ENCODE data around the gene SLC2A1. TPM values are rescaled to one million over a fixed set of nuclear protein-coding genes. Genes with fewer than 3 reads are reported as not detected.

SLC2A1 gene
- total and polyA plus RNA-seq, 4 donors = 9.5 to 143 (median 28.6) TPM

DNA sequence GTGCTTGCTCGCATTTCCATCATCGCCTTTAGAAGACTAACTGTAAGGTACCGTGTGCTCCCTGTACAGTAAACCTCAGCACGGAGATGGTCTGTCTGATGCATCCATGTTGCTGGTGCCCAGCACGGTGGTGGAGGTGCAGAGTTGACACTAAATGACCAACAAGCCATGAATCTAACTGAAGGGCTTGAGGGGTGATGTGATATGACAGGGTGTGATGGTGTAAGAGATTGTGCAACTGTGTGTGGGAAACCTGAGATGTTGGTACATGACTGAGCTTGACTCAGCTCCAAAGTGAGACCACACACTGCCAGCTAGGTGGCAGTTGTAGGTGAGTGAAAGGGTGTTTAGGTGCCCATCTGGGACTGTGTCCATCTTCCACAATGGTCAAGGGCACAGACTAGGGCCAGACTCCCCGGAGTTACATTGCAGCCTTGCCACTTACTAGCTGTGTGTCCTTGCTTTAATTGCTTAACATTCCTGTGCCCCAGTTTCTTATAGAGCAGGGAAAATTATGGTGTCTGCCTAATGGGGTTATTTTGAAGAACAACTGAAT, 21.4 kb downstream of the SLC2A1 start:
- H3K36me3 ChIP-seq (ENCODE audit: control insufficient read depth in 4 of 4, insufficient read depth in 4 of 4, low read length in 4 of 4) = peaks cover 0 to 4% (median 2%) of the 10 kb centered on the region in 4 donors
- H3K27me3 ChIP-seq (ENCODE audit: control insufficient read depth in 3 of 3, insufficient read depth in 3 of 3, low read length in 2 of 3) = no peaks in the 10 kb centered on the region
- DNase-seq = no peak
- H3K4me3 ChIP-seq = no peak overlapping the region
- H3K9ac ChIP-seq (ENCODE audit: insufficient read depth in 1 of 2, low read length in 2 of 2) = no peak overlapping the region
- no peaks in the 10 kb centered on the region for H3K9me3 ChIP-seq (ENCODE audit: control insufficient read depth in 4 of 4, insufficient read depth in 3 of 4, low read length in 3 of 4)
- TF ChIP-seq, protein P1, sequence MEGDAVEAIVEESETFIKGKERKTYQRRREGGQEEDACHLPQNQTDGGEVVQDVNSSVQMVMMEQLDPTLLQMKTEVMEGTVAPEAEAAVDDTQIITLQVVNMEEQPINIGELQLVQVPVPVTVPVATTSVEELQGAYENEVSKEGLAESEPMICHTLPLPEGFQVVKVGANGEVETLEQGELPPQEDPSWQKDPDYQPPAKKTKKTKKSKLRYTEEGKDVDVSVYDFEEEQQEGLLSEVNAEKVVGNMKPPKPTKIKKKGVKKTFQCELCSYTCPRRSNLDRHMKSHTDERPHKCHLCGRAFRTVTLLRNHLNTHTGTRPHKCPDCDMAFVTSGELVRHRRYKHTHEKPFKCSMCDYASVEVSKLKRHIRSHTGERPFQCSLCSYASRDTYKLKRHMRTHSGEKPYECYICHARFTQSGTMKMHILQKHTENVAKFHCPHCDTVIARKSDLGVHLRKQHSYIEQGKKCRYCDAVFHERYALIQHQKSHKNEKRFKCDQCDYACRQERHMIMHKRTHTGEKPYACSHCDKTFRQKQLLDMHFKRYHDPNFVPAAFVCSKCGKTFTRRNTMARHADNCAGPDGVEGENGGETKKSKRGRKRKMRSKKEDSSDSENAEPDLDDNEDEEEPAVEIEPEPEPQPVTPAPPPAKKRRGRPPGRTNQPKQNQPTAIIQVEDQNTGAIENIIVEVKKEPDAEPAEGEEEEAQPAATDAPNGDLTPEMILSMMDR (IDR thresholded peaks at IDR 0.05; ENCODE audit: control extremely low read depth, extremely low read depth) = no peak
- ATAC-seq (ENCODE audit: insufficient read depth, low FRiP score) = no peak
- H3K27ac ChIP-seq (ENCODE audit: low read depth in 1 of 2, low read length in 1 of 2) = peak overlapping the region in 1 of 2 donors; percentile 47
- H3K4me1 ChIP-seq (ENCODE audit: control insufficient read depth in 5 of 5, insufficient read depth in 5 of 5, low read length in 5 of 5) = peaks cover 0 to 55% (median 23%) of the 10 kb centered on the region in 5 donors
- 78 to 88% methylated on average over 6 of the region's 6 CpGs for WGBS, 2 donors

DNA sequence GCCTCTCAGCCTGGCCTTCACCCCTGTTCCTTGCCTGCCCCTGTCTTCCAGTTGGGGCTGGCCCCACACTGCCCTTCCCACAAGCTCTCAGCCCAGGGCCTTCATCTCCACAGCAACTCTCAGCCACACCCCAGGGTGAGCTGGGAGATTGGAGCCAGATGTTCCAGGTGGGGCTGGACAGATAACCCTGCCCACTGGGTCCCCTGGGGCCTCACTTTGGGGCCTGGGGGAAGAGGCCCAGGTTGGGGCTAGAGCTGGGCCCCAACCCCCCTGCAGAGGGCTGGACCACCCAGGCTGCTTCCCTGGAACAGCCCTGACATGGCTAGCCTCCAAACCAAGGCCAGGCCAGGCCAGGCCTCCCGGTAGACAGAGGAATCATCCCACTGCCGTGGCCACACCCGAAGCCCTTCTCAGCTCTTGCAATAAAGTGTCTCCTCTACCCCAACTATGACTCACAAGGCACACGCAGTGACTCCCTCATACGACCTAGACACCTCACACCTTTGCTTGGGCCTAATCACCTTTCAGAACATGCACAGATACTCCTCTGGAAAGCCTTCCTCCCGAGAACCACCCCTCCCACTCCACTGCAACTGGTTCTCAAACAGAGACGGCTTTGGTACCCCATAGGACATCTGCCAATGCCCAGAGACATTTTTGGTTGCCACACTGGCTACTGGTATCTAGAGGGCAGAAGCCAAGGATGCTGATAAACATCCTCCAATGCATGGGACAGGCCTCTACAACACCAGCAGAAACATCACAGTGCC, 22.2 kb downstream of the SLC2A1 start:
- peak overlapping the region in 1 of 2 donors; percentile 47 for H3K27ac ChIP-seq (ENCODE audit: low read depth in 1 of 2, low read length in 1 of 2)
- TF ChIP-seq, protein P1 (IDR thresholded peaks at IDR 0.05; ENCODE audit: control extremely low read depth, extremely low read depth) = no peak
- ATAC-seq (ENCODE audit: insufficient read depth, low FRiP score) (no peak), DNase-seq (peak; percentile 50 to 71 (median 68))
- no peaks in the 10 kb centered on the region for H3K9me3 ChIP-seq (ENCODE audit: control insufficient read depth in 4 of 4, insufficient read depth in 3 of 4, low read length in 3 of 4)
- no peak overlapping the region for H3K9ac ChIP-seq (ENCODE audit: insufficient read depth in 1 of 2, low read length in 2 of 2)
- H3K4me1 ChIP-seq (ENCODE audit: control insufficient read depth in 5 of 5, insufficient read depth in 5 of 5, low read length in 5 of 5) = peaks cover 0 to 51% (median 29%) of the 10 kb centered on the region in 5 donors
- WGBS, 2 donors = 51 to 53% methylated on average over 7 of the region's 7 CpGs
- H3K27me3 ChIP-seq (ENCODE audit: control insufficient read depth in 3 of 3, insufficient read depth in 3 of 3, low read length in 2 of 3) = no peaks in the 10 kb centered on the region
- H3K4me3 ChIP-seq = no peak overlapping the region
- peaks cover 0 to 4% (median 0%) of the 10 kb centered on the region in 4 donors for H3K36me3 ChIP-seq (ENCODE audit: control insufficient read depth in 4 of 4, insufficient read depth in 4 of 4, low read length in 4 of 4)

DNA sequence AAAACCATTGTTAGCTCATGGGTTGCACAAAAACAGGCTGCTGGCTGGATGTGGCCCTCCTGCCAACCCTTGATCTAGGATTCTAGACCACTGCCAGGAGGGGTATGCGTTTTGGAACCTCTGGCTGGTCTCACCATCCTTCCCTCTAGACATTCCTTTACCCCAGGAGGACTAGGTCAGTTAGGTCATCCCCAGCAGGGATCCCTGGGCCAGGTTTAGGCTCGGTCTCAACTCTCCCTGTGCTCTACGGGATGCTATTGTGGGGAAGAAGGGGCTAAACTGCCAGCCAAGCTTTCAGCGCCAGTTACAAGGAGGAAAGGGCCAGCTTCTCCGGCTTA, 22.7 kb downstream of the SLC2A1 start:
- H3K9ac ChIP-seq (ENCODE audit: insufficient read depth in 1 of 2, low read length in 2 of 2) = no peak overlapping the region

More for the DNA sequence above, 22.7 kb downstream of the SLC2A1 start:
- WGBS, 2 donors = 95 to 97% methylated on average over 5 of the region's 5 CpGs
- ATAC-seq (ENCODE audit: insufficient read depth, low FRiP score) = no peak
- no peak for DNase-seq
- Histone ChIP-seq H3K36me3 (ENCODE audit: control insufficient read depth in 4 of 4, insufficient read depth in 4 of 4, low read length in 4 of 4) (peaks cover 0 to 4% (median 0%) of the 10 kb centered on the region in 4 donors), H3K27me3 (ENCODE audit: control insufficient read depth in 3 of 3, insufficient read depth in 3 of 3, low read length in 2 of 3) (no peaks in the 10 kb centered on the region), H3K4me3 (no peak overlapping the region), H3K27ac (ENCODE audit: low read depth in 1 of 2, low read length in 1 of 2) (peak overlapping the region in 1 of 2 donors; percentile 28), H3K4me1 (ENCODE audit: control insufficient read depth in 5 of 5, insufficient read depth in 5 of 5, low read length in 5 of 5) (peaks cover 0 to 50% (median 29%) of the 10 kb centered on the region in 5 donors), H3K9me3 (ENCODE audit: control insufficient read depth in 4 of 4, insufficient read depth in 3 of 4, low read length in 3 of 4) (no peaks in the 10 kb centered on the region)
- TF ChIP-seq, protein P1 (IDR thresholded peaks at IDR 0.05; ENCODE audit: control extremely low read depth, extremely low read depth) = no peak
